Raji (cell line): ENCODE data around the gene BTF3.

ENCODE experiments used
- POLR2A ChIP-seq: IDR thresholded peaks from 2 replicates; pipeline ENCODE4 v1.6.1; 2011; ENCODE audit warnings: low read depth, low read length, control low read depth; ENCODE audit not compliant: insufficient read depth

BTF3 gene

DNA sequence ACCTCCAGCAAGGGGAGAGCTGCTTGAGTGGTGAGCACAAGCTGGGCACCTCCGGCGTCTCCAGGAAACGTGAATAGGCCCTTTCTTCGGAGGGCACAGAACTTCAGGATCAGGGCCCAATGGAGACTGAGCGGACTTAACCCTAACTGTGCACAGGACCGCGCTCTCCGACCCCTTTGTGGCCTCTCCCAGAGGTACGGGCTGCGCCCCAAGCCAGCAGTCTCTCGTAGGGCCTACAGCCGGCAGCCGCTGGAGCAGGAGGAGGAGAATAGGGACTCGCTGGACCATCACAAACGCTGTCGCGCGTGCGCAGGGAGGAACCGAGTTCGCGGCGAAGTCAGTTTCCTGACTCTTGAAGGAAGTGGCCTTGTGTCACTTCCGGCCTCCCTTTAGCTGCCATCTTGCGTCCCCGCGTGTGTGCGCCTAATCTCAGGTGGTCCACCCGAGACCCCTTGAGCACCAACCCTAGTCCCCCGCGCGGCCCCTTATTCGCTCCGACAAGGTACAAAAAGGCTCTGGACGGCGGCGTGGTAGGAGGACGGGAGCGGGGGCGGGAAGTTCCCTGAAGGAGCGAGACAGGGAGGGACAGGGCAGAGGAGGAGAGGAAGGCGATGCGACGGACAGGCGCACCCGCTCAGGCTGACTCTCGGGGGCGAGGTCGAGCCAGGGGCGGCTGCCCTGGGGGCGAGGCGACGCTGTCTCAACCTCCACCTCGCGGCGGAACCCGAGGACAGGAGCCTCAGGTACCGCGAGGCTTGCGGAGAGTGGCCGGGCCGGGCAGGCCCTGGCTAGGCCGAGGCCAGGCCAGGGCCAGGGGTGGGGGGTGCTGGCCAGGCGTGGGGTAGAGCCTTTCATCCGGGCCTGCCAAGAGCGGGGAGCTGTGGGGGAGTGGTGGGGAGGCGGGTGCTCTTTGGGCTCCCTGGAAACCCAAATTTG is at the start of gene BTF3:
BTF3 (plus strand) TSS at position 386 of the 936 bp plus-strand sequence; CDS start at position 612, 226 bp downstream.
- TF ChIP-seq POLR2A: peak; percentile 94

DNA sequence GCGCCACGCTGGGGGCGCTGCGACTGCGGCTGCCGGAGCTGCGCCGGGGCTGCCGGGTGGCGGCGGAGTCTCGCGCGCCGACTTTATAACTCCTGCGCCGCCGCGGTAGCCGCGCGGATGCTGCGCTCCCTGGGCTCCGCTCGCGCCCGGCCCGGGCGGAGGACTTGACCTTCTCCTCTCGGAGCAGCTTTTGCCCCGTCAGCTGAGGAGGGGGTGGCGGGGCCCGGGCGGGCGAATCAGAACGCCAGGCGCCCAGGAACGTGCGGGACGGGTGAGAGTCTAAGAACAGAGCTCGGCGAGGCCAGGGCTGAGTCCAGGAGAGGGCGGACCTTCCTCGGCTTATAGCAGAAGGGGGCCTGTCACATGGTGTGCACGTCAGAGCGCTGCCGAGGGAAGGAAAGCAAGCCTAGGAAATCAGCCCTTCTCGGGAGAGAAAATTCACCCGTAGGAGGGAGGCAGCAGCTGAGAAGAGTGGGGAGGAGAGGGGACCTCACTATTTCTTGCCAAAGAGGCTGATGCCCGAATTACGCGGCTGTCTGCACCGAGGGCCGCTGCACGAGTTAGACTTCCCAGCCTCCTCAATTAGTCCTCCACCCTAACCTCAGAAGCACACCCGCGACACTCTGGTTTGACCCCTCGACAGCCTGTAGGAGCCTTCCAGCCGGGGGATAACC is 49.6 kb upstream of the BTF3 start, which contains the start of gene FOXD1:
FOXD1 (minus strand) TSS at position 315 of the 674 bp plus-strand sequence. CDS start 415 bp downstream, outside the sequence.
- TF ChIP-seq POLR2A: no peak

DNA sequence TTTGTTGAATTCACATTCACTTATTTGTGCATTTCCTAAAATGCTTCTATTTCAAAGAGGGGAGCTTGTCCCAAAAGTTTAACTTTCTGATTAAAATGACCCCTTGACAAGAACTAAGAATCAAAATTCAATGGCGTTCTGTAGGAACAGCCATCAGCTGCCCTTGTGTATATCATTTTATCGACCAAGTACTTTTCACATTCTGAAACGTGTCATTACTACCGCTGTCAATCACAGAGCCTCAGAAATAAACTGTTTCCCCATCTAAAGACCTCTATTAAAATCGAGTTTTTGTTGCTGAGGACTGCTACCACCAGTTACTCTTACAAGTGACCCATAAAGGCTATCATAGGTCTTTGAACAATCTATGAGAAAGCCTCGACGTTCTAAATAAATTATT is 48.1 kb upstream of the BTF3 start:
- TF ChIP-seq POLR2A: no peak

DNA sequence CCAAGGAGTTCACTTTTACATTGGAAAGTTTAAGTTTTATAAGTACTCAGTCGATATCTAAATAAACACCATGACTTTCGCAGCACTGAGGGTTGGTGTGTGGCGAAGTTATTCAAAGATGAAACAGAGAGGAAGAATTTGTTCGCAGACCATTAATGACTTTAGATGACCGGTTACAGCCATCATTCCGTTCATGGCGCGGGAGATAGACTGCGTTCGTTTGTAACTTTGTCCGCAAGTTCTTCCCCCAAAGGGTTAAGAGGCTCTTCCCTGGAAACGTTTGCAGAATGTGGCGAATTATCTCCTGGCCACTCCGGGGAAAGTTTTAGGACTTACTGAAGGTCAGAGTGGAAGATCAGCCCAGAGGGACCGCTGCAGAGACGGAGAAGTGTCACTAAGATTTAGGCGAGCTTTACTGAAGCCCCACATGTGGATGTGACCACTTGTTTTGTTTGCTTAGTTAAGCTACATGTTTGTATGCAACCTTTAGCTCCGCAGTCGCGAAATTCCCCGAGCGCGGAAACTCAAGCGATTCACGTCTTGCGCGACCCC is 47.5 kb upstream of the BTF3 start:
- TF ChIP-seq POLR2A: no peak

DNA sequence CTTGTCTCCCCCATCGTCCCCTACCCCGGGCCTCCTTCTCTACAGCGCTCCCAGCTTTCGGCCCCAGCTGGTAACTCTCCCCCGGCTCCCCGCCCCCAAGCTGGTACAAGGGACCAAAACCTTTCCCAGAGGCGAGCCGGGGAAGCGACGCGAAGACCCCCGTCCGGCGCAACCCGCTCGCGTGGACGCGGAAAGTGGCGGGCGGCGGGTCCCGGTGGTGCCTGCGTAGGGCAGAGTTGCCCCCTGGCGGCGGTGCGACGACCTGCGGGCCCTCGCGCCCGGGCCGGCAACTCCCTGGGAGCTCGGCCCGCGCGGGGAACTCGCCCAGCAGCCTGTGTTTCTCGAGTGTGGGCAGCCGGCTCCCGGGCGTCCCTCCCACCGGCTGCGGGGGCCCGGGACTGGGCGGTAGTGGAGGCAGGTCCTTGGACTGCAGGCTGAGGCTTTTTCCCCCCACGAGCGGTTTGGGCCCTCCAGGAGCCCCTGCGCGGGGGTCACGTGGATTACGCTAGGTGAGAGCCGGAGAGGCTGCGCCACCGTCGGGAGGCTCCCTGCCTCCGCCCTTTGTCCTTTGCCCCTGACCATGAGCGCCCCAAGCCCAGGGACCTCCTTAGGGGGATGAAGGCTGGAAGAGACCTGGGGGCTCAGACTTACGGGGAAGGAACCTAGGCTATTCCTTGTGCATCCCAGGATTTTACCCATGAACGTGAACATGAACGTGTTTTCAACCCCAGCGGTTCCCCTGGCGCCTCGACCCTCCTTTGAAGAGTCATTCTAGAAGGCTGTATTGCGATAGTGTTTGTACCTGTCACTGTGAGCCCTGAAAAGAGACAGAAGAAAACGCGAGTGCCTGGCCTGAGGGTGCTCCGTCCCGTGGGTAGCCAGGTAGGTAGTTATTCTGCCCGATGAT is 46.8 kb upstream of the BTF3 start:
- no peak for TF ChIP-seq POLR2A

DNA sequence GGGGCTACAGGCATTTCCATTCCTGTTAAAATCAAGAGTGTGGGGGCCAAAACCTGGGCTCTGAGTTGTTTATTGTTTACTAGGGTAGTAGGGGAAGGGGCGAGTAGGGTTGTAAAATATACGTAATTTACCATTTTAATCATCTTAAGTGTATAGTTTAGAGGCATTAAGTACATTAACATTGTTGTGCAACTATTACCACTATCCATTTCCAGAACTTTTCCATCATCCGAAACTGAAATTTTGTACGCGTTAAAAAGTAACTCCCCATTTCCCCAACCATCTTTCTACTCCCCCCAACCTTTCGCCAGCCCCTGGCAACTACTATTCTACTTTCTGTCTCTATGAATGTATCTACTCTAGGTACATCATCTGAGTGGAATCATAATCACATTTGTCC is 46.0 kb upstream of the BTF3 start:
- TF ChIP-seq POLR2A: no peak

DNA sequence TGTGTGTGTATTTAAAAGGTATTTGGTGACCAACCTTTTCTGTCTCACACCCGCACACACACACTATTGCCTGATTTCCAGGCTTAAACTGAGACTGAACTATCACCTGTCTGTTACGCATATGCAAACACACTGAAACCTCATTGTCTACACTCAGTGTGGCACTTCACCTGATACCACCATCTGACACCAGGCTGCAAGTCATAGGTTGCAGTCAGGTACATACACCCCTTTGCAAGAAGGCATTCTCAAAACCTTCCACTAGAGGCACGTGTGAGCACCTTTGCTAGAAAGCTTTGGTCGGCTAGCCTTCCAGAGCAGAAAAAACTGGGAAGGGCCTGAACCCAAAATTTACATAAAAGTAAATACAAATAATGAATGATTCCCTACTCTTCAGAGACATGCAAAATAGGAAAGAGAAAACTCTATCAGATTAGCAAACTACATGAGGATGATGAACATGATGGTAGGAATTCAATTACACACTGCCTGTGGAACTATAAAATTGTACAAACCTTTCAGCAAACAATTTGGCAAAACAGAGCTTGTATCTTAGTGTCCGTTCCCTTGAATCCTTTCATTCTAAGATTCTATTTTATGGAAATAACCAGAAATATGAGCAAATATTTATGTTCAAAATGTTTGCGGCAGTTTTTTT is 43.7 kb upstream of the BTF3 start:
- no peak for TF ChIP-seq POLR2A

DNA sequence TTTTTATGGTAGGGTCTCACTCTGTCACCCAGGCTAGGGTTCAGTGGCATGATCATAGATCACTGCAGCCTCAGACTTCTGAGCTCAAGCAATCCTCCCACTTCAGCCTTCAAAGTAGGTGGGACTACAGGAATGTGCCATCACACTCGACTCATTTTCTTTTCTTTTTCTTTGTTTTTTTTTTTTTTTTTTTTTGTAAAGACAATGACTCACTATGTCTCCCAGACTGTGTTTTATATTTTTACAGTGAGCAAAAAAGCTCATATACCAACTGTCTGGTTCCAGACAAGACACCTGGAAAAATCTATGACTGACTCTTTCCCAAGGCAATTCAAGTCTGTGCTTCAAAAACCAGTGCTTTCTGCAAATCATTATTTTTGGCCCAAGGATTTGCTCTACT is 38.9 kb upstream of the BTF3 start:
- no peak for TF ChIP-seq POLR2A

DNA sequence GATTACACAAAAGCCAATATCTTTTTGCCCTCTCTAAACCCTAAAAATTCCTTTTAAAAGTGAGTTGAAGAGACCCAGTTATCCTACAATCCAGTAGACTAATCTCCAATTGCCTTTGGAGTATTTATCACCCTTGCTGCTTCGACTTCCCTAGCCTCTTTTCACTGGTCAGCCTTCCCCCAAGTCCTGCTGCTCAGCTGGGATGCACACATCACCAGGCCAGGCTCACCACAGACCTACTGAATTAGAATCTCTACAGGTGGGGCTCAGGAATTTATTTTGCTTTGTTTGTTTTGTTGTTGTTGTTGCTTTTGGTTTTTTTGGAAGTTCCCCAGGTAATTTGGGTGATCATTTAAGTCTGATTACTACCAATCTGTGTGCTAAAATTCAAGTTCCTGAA is 38.1 kb upstream of the BTF3 start:
- no peak for TF ChIP-seq POLR2A

DNA sequence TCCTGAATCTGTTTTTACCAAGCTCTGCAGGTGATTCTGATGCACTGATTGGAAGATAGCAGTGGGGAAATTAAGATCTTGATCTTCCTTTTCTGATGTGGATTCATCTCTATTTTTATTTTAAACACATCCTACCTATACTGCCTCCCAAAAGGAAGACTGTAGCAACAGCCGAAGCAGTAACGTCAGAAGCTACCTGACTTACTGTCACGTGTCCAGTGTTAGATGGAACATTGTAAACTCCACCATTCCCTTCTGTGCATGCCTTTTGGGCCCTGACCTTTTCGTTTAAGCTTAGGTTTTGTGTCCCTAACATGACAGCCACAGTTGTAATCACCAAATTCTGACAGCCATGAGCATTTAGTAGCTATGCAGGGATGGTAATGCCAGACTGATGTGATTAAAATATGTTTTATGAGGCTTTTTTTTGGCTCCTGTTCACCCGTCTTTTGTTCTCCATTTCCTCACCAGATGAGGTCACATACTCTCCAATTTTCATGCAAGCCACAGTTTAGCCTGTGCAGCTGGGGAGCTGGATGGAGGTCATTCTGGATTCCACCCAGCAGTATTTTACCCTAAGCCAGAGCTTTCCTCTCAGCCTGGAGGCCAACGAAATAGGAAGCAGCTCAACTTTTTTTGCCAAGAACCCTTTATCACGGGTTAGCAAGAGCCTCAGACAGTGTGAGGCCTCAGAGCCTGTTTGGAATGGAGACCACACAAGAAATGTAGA is 34.1 kb upstream of the BTF3 start:
- TF ChIP-seq POLR2A: no peak

DNA sequence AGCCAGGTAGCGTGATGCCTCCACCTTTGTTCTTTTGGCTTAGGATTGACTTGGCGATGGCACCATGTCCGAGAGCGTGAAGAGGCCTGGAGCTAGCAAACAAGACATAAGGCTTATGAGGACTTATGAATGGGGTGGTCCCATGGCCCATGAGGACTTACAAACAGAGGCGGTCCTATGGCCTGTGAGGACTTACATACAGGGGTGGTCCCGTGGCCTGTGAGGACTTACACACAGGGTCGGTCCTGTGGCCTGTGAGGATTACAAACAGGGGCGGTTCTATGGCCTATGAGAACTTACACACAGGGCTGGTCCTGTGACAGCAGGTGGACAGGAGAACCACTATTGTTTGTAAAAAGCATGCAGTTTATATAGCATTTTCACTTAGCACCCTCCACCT is 28.4 kb upstream of the BTF3 start:
- TF ChIP-seq POLR2A: no peak

DNA sequence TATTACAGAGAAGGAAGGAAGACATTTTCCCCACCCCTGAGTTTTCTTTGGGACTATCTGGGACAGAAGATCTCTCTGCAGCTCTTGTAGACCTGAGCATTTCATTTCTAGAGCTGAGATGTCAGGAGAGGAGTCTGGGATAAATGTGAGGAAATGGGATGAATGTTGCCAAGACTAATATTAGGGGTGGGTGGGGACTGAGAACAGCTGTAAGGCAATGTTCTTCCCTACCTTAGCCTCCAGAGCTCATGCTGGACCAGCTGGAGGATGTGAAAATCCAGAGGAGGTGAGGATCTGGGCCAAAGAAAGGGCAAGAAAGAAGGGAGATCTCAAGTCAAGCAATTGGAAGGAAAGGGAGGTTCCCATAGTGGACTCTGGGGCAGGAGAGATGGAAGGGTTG is 26.6 kb upstream of the BTF3 start:
- no peak for TF ChIP-seq POLR2A

DNA sequence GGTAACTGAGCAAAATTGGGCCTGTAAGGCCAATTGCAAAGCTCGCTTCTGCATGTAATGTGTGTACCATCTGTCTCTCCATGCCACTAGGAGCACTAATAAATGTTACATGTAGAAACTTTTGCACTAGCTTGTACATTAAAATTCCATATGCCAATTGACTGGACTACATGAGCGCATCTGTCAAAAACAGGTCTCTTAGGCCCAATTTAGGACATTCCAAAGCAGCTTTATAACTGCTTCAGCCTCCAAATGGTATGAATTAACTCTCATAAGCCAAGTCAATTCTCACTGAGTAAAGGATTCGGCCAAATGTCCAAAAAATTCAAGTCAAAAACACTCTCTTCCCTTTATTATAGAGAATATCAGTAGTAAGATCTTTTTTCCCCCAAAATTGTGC is 26.1 kb upstream of the BTF3 start:
- no peak for TF ChIP-seq POLR2A

DNA sequence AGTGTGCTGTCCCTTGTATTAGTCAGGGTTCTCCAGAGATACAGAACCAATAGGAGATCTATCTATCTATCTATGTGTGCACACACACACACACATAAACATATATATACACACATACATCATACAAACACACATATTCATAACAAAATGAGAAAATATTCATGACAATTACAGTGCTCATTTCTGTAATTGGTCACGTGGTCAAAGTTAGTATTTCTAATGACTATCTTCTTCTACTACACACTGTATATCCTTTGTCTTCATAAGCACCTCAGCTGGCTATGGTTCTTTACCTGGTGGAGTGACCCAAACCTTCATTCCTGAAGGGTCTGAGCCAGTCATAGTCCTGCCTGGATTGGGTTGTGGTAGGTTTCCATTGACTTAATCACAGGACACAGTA is 17.7 kb upstream of the BTF3 start:
- TF ChIP-seq POLR2A: no peak
